Esophagus mucosa (tissue), 1 donor: ENCODE results near the gene DISP3. TPM values are rescaled to one million over a fixed set of nuclear protein-coding genes. Genes with fewer than 3 reads are reported as not detected.

ENCODE experiments used
- ATAC-seq: fragments of 200-7000 bp; cut with Tn5 transposase; one replicate; pipeline ENCODE4 v1.9.1; 2020
- total RNA-seq: library from RNA; stranded (reverse); gene quantifications from one replicate; pipeline ENCODE4 v1.2.4, GENCODE V29; 2023
- donor health status: DM: yes; HTN: yes; CAD: no.

Gene DISP3, protein sequence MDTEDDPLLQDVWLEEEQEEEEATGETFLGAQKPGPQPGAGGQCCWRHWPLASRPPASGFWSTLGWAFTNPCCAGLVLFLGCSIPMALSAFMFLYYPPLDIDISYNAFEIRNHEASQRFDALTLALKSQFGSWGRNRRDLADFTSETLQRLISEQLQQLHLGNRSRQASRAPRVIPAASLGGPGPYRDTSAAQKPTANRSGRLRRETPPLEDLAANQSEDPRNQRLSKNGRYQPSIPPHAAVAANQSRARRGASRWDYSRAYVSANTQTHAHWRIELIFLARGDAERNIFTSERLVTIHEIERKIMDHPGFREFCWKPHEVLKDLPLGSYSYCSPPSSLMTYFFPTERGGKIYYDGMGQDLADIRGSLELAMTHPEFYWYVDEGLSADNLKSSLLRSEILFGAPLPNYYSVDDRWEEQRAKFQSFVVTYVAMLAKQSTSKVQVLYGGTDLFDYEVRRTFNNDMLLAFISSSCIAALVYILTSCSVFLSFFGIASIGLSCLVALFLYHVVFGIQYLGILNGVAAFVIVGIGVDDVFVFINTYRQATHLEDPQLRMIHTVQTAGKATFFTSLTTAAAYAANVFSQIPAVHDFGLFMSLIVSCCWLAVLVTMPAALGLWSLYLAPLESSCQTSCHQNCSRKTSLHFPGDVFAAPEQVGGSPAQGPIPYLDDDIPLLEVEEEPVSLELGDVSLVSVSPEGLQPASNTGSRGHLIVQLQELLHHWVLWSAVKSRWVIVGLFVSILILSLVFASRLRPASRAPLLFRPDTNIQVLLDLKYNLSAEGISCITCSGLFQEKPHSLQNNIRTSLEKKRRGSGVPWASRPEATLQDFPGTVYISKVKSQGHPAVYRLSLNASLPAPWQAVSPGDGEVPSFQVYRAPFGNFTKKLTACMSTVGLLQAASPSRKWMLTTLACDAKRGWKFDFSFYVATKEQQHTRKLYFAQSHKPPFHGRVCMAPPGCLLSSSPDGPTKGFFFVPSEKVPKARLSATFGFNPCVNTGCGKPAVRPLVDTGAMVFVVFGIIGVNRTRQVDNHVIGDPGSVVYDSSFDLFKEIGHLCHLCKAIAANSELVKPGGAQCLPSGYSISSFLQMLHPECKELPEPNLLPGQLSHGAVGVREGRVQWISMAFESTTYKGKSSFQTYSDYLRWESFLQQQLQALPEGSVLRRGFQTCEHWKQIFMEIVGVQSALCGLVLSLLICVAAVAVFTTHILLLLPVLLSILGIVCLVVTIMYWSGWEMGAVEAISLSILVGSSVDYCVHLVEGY (N-terminal part only)
- not detected for total RNA-seq

DNA sequence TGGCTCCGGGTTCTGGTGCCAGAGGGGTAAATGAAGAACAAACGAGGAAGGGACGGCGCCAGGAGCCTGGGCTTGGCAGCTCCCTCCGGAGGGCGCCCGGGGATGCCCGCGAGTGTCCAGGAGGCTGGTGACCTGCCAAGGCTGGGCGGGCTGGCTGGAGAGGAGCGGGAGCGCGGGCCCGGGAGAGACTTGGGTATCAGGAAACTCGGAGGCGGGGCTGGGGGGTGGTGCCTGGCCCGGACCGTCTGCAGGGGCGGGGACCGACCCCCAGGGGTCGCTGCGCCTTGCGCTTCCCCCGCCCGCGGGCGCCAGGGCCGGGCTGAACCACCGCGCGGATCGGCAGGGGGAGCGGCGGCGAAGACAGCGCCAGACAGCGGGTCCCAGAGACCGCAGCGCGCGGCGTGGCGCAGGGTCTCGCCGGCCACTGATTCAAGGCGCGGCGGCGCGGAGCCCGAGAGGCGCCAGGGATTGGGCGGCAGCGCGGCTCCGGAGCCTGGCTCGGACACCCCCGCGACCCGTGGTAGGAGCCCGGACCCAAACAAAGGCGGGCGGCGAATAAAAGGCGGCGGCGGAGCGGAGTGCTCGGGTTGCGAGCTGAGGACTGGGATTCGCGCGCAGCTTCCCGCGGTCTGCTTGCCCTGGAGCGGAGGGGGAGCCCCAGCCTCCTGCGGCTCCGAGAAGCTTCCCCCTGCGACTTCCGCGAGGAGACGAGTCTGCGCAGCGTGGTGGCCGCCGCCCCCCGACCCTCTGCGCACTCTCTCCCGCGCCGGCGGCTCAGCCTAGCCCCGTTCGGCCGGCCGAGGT, at the start of gene DISP3:
Gene DISP3, plus strand, starts transcription at position 585 of the 804 bp plus-strand sequence. CDS start 21,838 bp downstream, outside the sequence.
- ATAC-seq, result peak; percentile 80

DNA sequence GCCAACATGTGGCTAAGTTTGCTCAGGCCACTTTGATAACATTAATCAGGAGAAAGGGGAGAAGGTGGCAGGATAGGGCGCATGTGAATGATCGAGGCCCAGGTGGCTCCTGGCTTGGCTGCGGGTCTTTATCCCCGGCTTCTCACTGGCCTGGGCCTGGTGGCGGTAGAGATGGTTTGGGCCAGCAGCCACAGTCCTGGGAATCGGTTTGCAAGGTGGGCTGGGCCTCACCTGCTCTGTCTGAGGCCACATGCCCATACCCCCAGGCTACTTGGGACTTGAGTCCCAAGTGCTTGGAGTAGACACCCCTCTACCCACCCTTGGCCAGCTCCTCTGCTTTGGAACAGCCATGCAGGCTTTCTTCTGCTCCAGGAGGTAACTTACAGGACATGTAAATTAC, 49.7 kb upstream of the DISP3 start:
- ATAC-seq, result no peak

DNA sequence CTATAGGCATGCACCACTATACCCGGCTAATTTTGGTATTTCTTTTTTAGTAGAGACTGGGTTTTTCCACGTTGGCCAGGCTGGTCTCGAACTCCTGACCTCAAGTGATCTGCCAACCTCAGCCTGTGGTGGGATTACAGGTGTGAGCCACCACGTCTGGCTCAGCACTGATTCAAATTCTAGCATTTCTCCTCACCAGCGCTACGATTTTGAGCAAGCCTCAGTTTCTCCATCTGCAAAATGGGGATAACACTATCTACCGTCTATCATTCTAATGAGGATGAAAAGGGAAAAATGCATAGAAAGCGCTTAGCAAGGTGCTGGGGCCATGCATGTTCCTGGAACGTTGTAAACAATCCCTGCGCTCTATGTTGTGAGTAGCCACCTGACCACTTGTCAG, 49.0 kb upstream of the DISP3 start:
- ATAC-seq, result no peak

DNA sequence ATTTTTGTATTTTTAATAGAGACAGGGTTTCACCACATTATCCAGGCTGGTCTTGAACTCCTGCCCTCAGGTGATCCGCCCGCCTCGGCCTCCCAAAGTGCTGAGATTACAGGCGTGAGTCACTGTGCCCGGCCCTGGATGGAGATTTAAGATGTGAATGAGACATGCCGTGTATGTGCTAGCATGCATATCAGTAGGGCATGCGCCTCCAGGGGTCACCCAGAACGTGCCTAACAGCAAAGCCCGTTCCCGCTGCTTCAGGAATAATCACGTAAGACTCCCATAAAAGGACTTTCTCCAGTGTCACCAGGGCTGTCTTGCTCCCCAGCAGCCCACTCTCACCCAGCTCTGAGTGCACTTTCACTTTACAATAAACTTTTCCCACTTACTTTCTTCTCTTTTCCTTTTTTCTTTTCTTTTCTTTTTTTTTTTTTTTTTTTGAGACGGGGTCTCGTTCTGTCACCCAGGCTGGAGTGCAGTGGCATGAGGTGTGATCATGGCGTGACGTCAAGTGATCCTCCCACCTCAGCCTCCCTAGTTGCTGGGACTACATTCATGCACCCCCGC, 46.9 kb upstream of the DISP3 start:
- ATAC-seq, result no peak

DNA sequence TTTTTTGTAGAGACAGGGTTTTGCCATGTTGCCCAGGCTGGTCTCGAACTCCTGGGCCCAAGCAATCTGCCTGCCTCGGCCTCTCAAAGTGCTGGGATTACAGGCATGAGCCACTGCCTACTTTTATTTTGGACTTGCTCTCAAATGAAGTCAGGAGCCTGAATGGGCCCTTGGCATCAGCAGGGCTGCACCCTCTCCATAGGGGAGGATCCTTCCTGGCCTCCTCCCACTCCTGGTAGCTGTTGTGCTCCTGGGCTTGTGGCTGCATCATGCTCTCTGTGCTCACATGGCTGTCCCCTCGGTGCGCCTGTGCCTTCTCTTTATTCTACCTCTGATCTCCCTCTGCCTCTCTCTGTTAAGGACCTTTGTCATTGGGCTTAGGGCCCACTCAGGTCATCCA, 46.4 kb upstream of the DISP3 start:
- no peak for ATAC-seq

DNA sequence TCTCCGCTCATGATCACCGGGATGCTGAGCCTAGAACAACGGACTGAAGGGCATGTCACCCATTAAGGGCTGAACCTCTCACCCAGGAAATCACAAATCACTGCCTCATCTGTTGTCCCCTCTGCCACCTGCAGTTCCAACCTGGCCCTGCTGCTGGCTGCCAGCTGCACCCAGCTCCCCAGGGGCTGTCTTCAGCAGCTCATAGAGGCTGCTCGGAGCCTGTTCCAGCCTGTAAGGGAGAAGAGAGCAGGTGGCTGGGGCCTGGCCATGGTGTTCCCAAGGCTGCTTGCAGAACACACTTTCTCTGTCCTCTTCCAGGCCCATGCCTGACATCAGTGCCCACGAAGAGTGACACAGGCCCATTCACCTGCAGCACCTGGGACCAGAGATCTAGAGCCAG, 44.5 kb upstream of the DISP3 start:
- peak; percentile 10 for ATAC-seq

DNA sequence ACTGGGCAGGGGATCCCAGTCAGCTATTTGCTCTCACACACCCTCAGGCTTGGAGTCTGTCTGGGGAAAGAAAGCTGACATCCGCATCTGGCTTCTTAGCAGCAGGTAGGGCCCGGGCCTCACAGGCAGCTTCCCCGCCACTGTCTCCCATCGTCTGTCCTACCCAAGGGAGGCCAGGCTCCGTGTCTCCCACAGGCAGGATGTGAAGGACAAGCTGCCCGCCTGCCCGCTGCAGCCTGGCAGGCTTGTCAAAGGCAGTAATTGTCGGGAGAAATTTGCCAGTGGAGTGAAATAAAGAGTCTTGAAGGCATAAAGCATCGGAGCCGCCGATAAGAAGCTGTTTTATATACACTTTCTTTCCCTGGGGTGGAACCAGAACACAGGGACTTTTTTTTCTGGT, 44.0 kb upstream of the DISP3 start:
- ATAC-seq, result no peak

DNA sequence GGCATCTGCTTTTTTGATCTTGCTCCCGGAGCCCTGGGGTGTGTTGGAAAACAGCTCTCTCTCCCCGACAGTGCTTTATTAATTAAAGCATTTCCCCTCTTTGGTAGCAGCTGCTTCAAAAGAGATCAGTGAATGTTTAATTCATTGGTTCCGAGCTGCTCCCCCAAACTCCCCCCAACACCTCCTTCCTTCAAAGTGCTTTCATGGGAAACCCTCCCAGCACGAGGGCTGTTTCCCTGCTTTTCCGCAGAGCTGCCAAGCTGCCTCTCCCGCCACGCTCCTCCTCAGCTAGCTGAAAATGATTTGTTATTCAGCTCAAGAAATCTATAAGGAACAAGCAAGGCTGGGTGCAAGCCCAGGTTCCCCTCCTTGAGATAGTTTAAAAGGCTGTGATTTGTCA, 40.0 kb upstream of the DISP3 start:
- ATAC-seq, result no peak

DNA sequence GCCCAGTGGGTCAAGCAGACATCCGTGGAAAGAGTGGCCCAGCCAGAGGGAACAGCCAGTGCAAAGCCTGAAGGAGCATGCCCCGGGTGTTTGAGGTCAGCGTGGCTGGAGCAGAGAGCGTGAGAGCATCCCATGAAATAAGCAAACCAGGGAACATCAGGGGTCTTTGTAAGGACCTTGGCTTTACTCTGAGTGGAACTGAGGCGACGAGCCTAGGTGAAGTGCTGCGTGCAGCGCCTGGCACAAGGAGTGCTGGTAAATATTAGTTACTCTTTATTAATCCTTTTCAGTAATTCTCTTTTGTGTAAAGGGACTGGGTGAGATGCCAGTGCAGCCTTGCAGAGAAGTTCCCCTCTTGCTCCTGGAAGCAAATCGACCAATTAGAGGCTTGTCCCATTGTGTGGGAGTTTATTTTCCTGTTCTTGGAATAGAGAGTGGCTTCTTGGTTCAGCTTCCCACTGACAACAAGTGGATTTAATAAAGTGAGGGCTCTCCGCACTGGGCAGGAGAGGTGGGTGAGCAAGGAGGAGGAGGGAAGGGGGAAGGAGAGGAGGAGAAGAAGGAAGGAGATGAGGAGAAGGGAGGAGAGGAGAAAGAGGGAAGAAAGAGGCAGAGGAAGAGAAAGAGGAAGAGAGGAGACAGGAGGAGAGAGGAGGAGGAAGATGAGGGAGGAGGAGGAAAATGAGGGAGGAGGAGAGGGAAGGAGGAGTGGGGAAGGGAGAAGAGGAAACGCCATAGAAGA, 37.6 kb upstream of the DISP3 start:
- no peak for ATAC-seq

DNA sequence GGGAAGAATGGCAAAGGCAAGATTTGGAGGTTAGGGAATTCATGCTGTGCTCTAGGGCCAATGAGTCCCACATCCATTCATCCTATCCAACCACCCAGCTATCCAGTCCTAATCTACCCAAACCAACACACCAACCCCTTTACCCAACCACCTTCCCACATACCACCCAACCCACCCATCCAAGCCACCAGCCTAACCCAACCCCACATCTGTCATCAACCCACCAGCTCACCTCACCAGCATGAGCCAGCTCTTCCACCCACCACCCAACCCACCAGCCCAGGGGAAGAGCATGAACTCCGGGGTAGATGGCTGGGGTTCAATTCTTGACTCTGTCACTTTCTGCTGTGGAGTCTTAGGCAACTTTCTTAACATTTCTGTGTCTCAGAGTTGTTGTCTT, 35.9 kb upstream of the DISP3 start:
- no peak for ATAC-seq

DNA sequence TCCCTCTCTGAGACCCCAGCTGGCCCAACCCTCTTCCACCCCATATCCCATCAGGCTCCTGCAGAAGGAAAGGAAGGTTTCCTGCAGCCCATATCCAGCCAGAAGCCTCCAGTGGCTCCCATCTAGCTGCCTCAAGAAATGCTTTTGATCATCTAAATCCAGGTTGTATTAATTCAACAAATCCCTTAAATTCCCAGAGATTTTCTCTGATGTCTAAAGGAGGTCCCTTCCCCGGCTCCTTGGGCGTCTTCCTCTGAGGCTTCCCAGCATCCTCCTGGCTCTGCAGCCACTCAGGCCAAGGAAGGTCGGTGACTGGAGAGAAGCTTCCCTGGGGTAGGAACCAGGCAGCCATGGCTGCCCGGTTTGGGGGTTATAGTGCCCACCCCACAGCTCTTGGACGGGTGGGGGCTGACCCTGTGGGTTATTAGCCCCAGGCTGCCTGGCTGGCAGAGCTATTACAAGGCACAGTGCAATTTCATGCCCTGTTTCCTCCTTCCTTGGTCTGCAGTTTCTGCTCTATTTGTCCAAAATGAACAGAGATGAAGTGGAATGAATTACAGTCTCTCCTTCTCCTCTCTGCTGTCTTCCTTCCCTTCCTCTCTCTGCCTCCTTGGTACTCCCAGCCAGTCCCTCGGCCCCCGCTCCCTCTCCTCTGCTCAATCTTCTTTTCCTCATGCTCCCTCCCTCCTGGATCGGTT, 34.8 kb upstream of the DISP3 start:
- no peak for ATAC-seq

DNA sequence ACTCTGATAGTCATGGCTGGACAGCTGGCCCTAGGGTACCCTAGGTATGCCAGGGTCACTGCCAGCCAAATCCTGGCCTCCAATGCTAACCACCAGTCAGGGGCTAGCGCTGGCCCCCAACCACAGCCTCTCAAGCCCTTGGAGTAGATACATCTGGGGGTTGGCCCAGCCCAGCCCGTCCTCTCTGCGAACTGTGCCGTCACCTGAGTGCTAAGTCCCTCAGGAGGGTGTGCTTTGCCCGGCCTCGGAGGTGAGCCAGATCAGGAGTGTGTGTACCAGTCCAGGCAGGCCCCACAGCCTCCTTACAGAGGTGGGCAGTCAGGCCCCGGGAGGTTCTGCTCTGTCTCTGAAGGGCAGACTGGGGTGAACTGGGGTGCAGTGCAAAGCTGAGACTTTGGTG, 34.0 kb upstream of the DISP3 start:
- ATAC-seq, result no peak

DNA sequence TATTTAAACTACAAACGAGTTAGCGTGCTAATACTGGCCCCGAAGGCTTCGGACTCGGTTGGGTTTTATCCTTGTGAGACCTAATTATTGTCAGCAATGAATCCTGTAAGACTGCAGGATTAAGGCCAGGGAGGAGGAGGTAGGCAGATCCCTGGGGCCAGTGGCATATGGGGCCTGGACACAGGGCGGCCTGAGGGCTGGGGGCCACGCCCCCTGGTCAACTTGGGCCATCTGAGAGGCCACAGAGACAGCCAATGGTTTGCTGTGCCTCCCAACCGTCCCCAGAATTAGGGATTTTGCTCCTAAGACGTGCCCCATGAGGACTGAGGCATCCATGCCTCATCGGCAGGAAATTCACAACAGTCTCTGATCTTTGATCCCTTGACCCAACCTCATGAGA, 31.1 kb upstream of the DISP3 start:
- ATAC-seq, result no peak

DNA sequence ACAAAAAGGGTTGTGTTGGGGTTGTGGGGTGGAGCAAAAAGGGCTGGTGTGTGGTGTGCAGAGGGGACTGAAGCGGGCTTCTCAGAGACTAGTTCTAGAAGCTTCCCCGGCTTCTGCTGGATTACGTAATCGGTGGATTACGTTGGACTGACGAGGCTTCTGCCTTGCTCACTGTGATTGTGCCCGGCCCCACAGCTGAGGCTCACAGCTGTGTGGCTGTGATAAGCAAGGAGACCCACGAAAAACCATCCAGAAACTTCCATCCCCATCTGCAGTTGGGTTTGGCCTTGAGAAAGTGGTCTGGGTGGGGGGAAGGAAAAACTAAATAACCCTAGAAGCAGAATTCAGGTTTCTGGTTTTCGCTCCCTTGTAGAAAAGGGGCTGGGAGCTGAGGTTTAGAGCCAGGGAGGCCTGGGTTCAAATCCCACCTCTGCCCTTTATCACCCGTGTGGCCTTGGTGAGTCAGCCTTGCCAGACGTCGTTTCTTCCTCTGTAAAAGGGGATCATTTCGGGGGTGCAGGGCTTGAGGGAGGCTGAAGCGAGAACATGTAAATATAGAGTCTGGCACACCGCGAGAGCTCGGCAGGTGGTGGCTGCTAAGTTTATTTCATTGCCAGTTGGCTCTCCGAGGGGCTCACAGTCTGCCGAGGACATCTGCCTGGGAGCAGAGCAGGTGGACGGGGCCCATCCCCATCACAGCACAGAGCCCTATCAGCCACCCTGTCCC, 30.4 kb upstream of the DISP3 start:
- ATAC-seq, result no peak

DNA sequence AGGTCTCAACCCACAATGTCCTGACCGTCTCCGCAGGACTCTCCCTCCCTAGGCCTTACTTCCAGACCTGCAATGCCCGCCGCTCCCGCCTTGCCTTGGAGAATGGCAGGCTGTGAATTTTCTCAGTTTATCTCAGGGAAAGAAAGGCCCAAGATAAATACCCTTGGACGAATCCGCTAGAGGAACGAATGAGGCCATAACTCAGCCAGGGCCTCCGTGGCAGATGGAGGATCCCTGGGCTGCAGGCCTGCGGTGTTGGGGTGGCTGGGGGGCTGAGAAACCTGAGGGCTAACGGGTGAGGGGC, 29.9 kb upstream of the DISP3 start:
- ATAC-seq, result no peak

DNA sequence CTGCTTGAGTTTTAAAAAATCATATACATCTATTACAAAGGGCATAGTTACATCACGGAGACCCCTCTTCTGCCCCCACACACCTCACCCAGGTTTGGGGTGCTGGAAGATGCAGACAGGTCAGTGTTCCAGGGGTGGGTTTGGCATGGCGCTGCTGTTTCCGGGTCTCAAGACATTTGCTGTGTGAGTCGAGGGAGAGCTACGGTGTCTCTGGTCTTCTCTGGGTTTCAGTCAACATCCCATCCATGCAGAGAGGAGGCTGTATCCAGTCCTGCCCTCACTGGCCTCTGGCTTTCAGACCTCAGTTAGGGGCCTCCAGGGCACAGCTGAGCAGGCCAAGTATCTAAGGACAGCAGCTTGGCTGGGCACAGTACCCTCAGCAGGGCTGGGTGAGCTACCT, 28.6 kb upstream of the DISP3 start:
- ATAC-seq, result no peak

DNA sequence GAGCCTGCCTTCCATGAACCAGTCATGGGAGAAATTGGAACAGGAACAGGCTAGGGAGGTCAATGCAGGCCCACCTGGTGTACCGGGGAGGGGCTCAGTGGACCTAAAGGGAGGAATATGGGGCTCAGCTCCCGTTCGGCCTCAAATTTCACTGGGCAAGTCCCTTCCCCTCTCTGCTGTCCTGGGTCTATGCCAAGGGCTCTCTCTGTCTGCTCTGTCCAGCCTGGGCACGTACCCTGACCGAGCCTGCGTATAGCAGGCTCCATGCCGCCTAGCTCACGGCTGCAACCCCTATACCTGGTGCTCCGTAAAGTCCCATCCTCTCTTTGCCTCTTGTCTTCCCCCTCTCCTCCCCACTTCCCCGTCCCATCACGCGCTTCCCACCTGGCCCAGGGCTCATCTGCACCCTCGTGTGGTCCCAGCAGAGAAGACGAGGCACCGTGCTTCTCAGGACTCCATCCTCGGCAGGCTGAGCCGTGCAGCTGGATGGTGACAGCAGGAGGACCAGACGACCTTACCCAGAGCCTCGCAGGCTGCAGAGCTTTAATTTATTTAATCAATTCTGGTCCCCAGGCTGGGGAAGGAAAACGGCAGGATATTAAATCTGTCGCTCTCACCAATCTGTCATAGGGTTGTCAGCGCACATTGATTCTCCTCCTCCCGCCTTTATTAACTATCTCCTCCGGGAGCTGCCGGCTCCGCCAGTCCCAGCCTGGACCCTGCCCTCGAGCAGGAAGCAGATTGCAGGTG, 25.0 kb upstream of the DISP3 start:
- ATAC-seq, result no peak

DNA sequence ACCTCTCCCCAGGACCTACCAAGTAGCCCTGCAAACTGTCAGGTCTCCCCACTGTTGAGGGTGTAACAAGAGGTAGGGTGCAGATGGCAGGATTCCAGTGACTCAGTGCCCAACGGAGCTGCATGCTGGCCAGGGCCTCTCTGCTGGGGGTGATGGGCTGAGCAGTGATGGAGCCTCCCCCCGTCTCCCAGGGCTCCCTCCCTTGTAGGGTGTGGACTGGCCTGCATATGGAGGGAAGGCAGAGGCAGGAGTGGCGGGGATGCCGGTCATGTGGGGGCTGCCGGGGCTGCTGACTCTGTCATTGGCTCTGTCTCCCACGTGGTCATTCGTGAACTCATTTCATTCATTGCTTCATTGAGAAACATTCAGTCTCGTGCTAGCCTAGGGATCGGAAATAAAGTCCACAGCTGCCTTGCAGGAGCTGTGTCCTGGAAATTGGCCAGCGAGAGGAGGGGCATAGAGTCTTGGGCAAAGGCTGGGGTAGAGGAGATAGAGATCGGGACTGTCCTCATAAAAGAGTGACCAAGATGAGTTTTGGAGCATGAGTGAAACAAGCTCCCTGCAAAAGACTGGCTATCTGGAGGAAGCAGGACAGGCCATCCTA, 22.9 kb upstream of the DISP3 start:
- no peak for ATAC-seq

DNA sequence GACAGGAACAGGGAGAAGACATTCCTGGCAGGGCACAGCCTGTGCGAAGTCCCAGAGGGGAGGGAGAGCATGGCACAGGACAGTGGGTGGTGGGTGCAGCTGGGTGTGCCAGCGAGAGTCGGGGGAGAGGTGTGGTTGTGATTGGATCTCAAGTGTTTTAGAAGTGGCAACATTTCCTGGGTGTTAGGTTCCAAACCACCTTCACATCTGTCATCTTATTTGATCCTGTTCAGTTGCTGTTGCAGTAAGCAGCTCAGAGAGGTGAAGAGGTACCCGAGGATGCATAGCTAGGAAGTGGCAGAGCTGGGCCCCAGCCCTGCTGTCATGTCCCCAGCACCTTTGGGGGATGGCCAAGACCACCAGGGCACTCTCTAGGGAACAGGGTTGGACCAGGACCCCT, 22.0 kb upstream of the DISP3 start:
- no peak for ATAC-seq
